Gastroesophageal sphincter (tissue), 4 donors: ENCODE results near the gene HHAT. TPM values are rescaled to one million over a fixed set of nuclear protein-coding genes. Genes with fewer than 3 reads are reported as not detected.

ENCODE experiments used
- ATAC-seq: fragments of 150-250 bp; one replicate; pipeline ENCODE4 v1.9.1; 2016; ENCODE audit warnings: mild to moderate bottlenecking, moderate library complexity
- H3K27ac ChIP-seq, 4 donors: fragments of 200-600 bp; sonication (generic) in 3 of 4; 1 replicate in 3 of 4; 2 replicates in 1 of 4; pipeline ENCODE4 v1.5.1; 2016 to 2019
- H3K27me3 ChIP-seq: fragments of 200-600 bp; sonication (generic); one replicate; pipeline ENCODE4 v1.5.1; 2019
- H3K36me3 ChIP-seq, 2 donors: fragments of 200-600 bp; sonication (generic); one replicate each; pipeline ENCODE4 v1.5.1; 2019; ENCODE audit warnings: control low read depth in 1 of 2
- H3K4me1 ChIP-seq, 3 donors: fragments of 200-600 bp; sonication (generic); 1 replicate in 2 of 3; 2 replicates in 1 of 3; pipeline ENCODE4 v1.5.1; 2016 to 2019; ENCODE audit warnings: control low read depth in 2 of 3
- H3K4me3 ChIP-seq, 2 donors: fragments of 200-600 bp; sonication (generic); one replicate each; pipeline ENCODE4 v1.5.1; 2019; ENCODE audit warnings: mild to moderate bottlenecking in 1 of 2, moderate library complexity in 1 of 2
- H3K9me3 ChIP-seq, 3 donors: fragments of 200-600 bp; sonication (generic); one replicate each; pipeline ENCODE4 v1.5.1; 2017 to 2019; ENCODE audit warnings: control low read depth in 2 of 3
- EP300 ChIP-seq: sonication (generic); formaldehyde crosslinking; IDR thresholded peaks from one replicate; pipeline ENCODE4 v1.6.1; 2017; ENCODE audit warnings: antibody characterized with exemption, mild to moderate bottlenecking
- POLR2A ChIP-seq, 2 donors: fragments of 450-650 bp; IDR thresholded peaks; one replicate each; pipeline ENCODE4 v1.6.1; 2017; ENCODE audit warnings: antibody characterized with exemption in 2 of 2, mild to moderate bottlenecking in 2 of 2, moderate library complexity in 1 of 2
- POLR2AphosphoS5 ChIP-seq: sonication (generic); formaldehyde crosslinking; IDR thresholded peaks from one replicate; pipeline ENCODE4 v1.6.1; 2017; ENCODE audit warnings: antibody characterized with exemption
- WGBS, 2 donors: methylation state at CpG; one replicate each; pipeline ENCODE4 v1.1.5; 2018; ENCODE audit warnings: low coverage in 1 of 2; 5-methylcytosine and 5-hydroxymethylcytosine counted together
- total RNA-seq, 4 donors: library from RNA; depleted of rRNA; stranded (reverse); fragments of >200 nt; gene quantifications; one replicate each; pipeline ENCODE4 v1.1.0, GENCODE V29; 2016
- TF ChIP-seq, protein P1 (sequence below), 4 experiments: fragments of 200-600 bp in 2 of 4; fragments of 450-650 bp in 2 of 4; sonication (generic) in 1 of 4; IDR thresholded peaks; one replicate each; pipeline ENCODE4 v1.5.1; 2017 to 2019; ENCODE audit warnings: antibody characterized with exemption in 4 of 4, mild to moderate bottlenecking in 2 of 4, moderate library complexity in 2 of 4

The HHAT gene
- total RNA-seq, 4 donors from 2014 or later = 1.2 to 2.4 (median 1.9) TPM

DNA sequence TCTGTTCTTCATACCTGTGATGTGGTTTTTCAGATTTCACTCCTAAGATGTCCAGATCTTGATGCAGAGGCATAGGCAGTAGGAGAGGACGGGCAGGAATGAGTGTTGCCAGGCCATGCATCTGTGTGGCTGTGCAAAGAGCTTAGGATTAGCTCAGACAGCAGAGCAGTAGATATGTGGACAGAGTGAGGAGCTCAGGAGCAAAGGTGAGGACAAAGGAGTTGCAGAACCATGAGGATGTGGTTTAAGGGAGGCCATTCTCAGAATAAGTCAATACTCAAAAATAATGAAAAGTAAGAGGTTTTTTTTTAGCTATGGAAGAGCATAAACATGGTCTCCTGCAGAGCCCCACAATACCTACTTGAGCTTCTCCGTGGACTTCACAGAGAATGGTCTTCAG is 158.3 kb downstream of the HHAT start:
- 79 to 83% methylated on average over 2 of the region's 2 CpGs for WGBS, 2 donors
- Histone ChIP-seq H3K36me3 (no peaks in the 10 kb centered on the region), H3K4me3 (no peak overlapping the region), H3K4me1 (no peaks in the 10 kb centered on the region), H3K9me3 (no peaks in the 10 kb centered on the region), H3K27ac (no peak overlapping the region), H3K27me3 (no peaks in the 10 kb centered on the region)
- no peak for ATAC-seq
- TF ChIP-seq POLR2A (IDR thresholded peaks at IDR 0.05) (no peak), EP300 (no peak), POLR2AphosphoS5 (no peak)
- TF ChIP-seq, protein P1, sequence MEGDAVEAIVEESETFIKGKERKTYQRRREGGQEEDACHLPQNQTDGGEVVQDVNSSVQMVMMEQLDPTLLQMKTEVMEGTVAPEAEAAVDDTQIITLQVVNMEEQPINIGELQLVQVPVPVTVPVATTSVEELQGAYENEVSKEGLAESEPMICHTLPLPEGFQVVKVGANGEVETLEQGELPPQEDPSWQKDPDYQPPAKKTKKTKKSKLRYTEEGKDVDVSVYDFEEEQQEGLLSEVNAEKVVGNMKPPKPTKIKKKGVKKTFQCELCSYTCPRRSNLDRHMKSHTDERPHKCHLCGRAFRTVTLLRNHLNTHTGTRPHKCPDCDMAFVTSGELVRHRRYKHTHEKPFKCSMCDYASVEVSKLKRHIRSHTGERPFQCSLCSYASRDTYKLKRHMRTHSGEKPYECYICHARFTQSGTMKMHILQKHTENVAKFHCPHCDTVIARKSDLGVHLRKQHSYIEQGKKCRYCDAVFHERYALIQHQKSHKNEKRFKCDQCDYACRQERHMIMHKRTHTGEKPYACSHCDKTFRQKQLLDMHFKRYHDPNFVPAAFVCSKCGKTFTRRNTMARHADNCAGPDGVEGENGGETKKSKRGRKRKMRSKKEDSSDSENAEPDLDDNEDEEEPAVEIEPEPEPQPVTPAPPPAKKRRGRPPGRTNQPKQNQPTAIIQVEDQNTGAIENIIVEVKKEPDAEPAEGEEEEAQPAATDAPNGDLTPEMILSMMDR (IDR thresholded peaks at IDR 0.05) = no peak

DNA sequence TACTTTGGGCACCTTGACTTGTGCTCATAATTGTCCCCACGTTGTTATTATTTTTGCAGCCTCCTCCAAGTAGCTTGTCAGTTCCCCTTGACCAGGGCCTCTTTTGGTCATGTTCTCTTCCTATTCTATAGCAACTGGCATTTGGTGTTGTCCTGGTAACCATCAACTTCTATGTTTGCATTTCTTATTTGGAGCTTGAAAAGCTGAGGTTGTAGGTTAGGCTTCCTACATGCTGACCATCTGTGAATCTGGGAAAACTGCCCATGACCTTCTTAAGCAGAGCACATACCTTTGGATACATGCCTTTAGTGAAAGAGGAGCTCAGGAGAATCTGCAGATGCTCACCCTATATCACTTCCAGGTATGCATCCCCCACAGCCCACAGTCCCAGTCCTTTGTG is 160.8 kb downstream of the HHAT start:
- WGBS, 2 donors = 0 to 14% methylated on average over 1 of the region's 1 CpG
- TF ChIP-seq EP300 (no peak), POLR2A (IDR thresholded peaks at IDR 0.05) (no peak), POLR2AphosphoS5 (no peak)
- no peak for ATAC-seq
- H3K36me3 ChIP-seq = no peaks in the 10 kb centered on the region
- no peak overlapping the region for H3K27ac ChIP-seq
- no peaks in the 10 kb centered on the region for H3K27me3 ChIP-seq
- H3K4me3 ChIP-seq = no peak overlapping the region
- no peaks in the 10 kb centered on the region for H3K9me3 ChIP-seq
- no peaks in the 10 kb centered on the region for H3K4me1 ChIP-seq

DNA sequence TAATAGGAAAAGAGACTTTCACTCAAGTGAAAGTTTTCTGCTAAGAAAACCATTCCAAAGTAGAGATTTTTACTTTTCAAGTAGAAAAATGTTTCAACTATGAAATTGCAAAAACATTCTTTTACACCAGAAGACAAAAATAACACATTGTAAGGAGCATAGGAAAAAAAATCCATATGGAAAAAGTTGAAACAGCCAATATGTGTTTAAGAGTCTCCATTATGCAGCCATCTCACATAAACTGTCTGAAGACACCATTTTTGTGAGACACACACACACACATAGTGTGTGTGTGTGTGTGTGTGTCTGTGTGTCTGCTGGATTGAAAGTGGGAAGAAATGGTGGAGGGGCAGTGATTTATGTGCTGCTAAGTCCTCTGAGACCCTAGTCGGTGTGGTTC is 162.1 kb downstream of the HHAT start:
- H3K36me3 ChIP-seq = no peaks in the 10 kb centered on the region
- H3K27me3 ChIP-seq = no peaks in the 10 kb centered on the region
- no peaks in the 10 kb centered on the region for H3K9me3 ChIP-seq
- H3K27ac ChIP-seq = no peak overlapping the region
- TF ChIP-seq, protein P1 (IDR thresholded peaks at IDR 0.05) = no peak
- no peak for TF ChIP-seq EP300
- no peak for TF ChIP-seq POLR2A (IDR thresholded peaks at IDR 0.05)
- no peak for TF ChIP-seq POLR2AphosphoS5
- no peak overlapping the region for H3K4me3 ChIP-seq
- H3K4me1 ChIP-seq = no peaks in the 10 kb centered on the region
- WGBS, 2 donors = 33 to 50% methylated on average over 1 of the region's 1 CpG
- ATAC-seq = no peak

DNA sequence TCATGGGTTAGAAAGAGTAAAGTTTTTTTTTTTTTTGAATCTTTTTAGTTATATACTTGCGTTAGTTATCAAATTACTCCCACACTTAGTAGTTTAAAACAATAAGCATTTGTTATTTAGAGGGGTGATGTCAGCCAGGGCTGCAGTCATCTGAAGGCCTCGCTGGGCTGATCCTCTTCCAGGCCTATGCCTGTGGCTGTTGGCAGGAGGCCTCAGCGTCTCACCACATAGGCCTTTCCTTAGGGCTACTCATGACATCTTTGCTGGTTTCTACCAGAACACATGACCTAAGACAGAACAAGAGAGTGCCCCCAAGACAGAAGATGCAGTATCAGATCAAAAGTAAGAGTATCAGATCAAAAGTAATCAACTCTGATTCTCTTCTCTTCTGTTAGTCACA is 167.4 kb downstream of the HHAT start:
- Histone ChIP-seq H3K4me1 (no peaks in the 10 kb centered on the region), H3K9me3 (no peaks in the 10 kb centered on the region), H3K27ac (no peak overlapping the region), H3K36me3 (no peaks in the 10 kb centered on the region), H3K4me3 (no peak overlapping the region), H3K27me3 (no peaks in the 10 kb centered on the region)
- TF ChIP-seq POLR2A (IDR thresholded peaks at IDR 0.05) = no peak
- TF ChIP-seq, protein P1 (IDR thresholded peaks at IDR 0.05) = no peak
- no peak for TF ChIP-seq EP300
- TF ChIP-seq POLR2AphosphoS5 = no peak
- 60 to 65% methylated on average over 2 to 3 of the region's 3 CpGs for WGBS, 2 donors
- ATAC-seq = no peak

DNA sequence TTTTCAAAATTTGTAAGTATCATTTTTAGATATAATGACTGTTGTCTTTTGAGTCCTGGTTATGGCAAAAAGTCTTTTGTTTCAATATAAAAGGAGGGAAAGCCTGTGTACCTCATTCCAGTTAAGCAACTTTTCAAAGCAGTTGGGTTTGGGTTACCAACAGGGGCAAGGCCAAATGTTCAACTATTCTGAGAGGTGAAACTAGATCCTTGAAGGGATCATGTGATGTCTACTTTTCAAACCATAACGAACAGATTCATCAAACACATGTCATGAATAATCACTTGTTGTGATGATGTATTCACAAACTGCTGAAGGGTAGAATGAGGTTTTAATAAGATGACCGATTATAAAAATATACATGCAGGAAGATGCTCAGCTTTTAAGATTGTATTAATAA is 171.3 kb downstream of the HHAT start:
- no peaks in the 10 kb centered on the region for H3K36me3 ChIP-seq
- WGBS, 2 donors = 79 to 85% methylated on average over 2 of the region's 2 CpGs
- no peaks in the 10 kb centered on the region for H3K9me3 ChIP-seq
- no peak for TF ChIP-seq POLR2AphosphoS5
- no peak overlapping the region for H3K27ac ChIP-seq
- ATAC-seq = no peak
- H3K4me3 ChIP-seq = no peak overlapping the region
- H3K4me1 ChIP-seq = no peaks in the 10 kb centered on the region
- no peaks in the 10 kb centered on the region for H3K27me3 ChIP-seq

DNA sequence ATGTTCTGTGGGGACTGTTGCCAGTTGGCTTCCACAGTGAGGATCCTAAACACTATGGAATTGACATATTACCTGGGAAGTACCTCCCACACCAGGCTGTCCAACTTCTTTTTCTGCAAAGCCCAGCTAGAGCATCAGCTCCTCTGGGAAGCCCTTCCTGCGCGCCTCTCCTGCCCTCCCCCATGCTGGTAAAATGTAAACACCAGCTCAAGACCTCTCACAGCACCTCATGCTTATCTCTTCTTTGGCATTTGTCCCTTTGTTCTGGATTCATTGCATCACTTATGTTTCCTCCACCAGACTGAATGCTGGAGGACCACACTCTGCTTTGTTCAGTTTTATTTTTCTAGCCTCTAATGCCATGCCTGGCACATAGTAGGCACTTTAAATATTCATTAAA is 172.1 kb downstream of the HHAT start:
- H3K27me3 ChIP-seq = no peaks in the 10 kb centered on the region
- ATAC-seq = no peak
- H3K4me1 ChIP-seq = no peaks in the 10 kb centered on the region
- H3K27ac ChIP-seq = no peak overlapping the region
- no peak for TF ChIP-seq POLR2AphosphoS5
- no peak for TF ChIP-seq POLR2A (IDR thresholded peaks at IDR 0.05)
- TF ChIP-seq, protein P1 (IDR thresholded peaks at IDR 0.05) = no peak
- TF ChIP-seq EP300 = no peak
- H3K36me3 ChIP-seq = no peaks in the 10 kb centered on the region
- WGBS, 2 donors = 37% methylated on average over 2 of the region's 2 CpGs; no CpG with 5 or more reads in 1 of the 2 donors
- H3K4me3 ChIP-seq = no peak overlapping the region
- no peaks in the 10 kb centered on the region for H3K9me3 ChIP-seq
